ENCODE results near the gene PDIA5. TPM values are rescaled to one million over a fixed set of nuclear protein-coding genes. Genes with fewer than 3 reads are reported as not detected.

The PDIA5 gene
- total RNA-seq, 1 experiment from 2014 or later, result 53.6 TPM

- Histone ChIP-seq H3K4me1 (ENCODE audit: control insufficient read depth, insufficient read depth, low read length) (no peaks in the 10 kb centered on the region), H3K36me3 (ENCODE audit: control insufficient read depth, insufficient read depth, low read length) (peaks cover 4% of the 10 kb centered on the region; the same call in 1 of the 2 replicates), H3K9me3 (ENCODE audit: control insufficient read depth, insufficient read depth, low read depth, low read length) (no peaks in the 10 kb centered on the region), H3K27me3 (ENCODE audit: control insufficient read depth, insufficient read depth, low read length) (no peaks in the 10 kb centered on the region), H3K4me3 (ENCODE audit: low read depth in 2 of 2, low read length in 2 of 2) (no peak overlapping the region), H3K27ac (ENCODE audit: low read length) (no peak overlapping the region)
- ChIA-PET CTCF (no interaction called here), POLR2A (no interaction called here)
- no TSS peak for BruUV-seq (replicated peaks)
- intact Hi-C loops (cut with micrococcal nuclease; ENCODE audit: unreplicated experiment) (no loop called here), in situ Hi-C loops (cut with HindIII; ENCODE audit: low pct_unique_long_range_greater_than_20kb, low sequenced_read_pairs) (no loop called here)
- DNase-seq (ENCODE audit: low read depth, low spot score), result no peak
- ATAC-seq, result no peak; the same call in 1 of the 2 replicates
- TF ChIP-seq SIN3A (IDR thresholded peaks at IDR 0.05; ENCODE audit: borderline replicate concordance, insufficient read depth, low read depth, low read length) (no peak), TCF7L2 (IDR thresholded peaks at IDR 0.05; ENCODE audit: low read depth, low read length) (no peak), POLR2AphosphoS5 (IDR thresholded peaks at IDR 0.05; ENCODE audit: low read depth, low read length) (no peak), CTCF (IDR thresholded peaks at IDR 0.05) (no peak), REST (IDR thresholded peaks at IDR 0.05; ENCODE audit: insufficient read depth in 1 of 2, low read depth in 2 of 2, low read length in 1 of 2) (no peak)
These were observed 67.8 kb downstream of the PDIA5 start for GRCh38 chr3:123134671-123135070.

- TF ChIP-seq SIN3A (IDR thresholded peaks at IDR 0.05; ENCODE audit: borderline replicate concordance, insufficient read depth, low read depth, low read length) (no peak), POLR2AphosphoS5 (IDR thresholded peaks at IDR 0.05; ENCODE audit: low read depth, low read length) (no peak), REST (IDR thresholded peaks at IDR 0.05; ENCODE audit: insufficient read depth in 1 of 2, low read depth in 2 of 2, low read length in 1 of 2) (no peak), CTCF (IDR thresholded peaks at IDR 0.05) (no peak), TCF7L2 (IDR thresholded peaks at IDR 0.05; ENCODE audit: low read depth, low read length) (no peak)
- no peak overlapping the region for H3K4me3 ChIP-seq (ENCODE audit: low read depth in 2 of 2, low read length in 2 of 2)
- no peaks in the 10 kb centered on the region for H3K4me1 ChIP-seq (ENCODE audit: control insufficient read depth, insufficient read depth, low read length)
- intact Hi-C loops (cut with micrococcal nuclease; ENCODE audit: unreplicated experiment) (no loop called here), in situ Hi-C loops (cut with HindIII; ENCODE audit: low pct_unique_long_range_greater_than_20kb, low sequenced_read_pairs) (no loop called here)
- POLR2A ChIA-PET, result interaction anchor here (0.5 kb wide), 1 partner anchor 65 kb away, joined by 5 read pairs; the partner anchor contains the start of gene SEC22A
- no peaks in the 10 kb centered on the region for H3K27me3 ChIP-seq (ENCODE audit: control insufficient read depth, insufficient read depth, low read length)
- DNase-seq (ENCODE audit: low read depth, low spot score) (no peak), ATAC-seq (no peak)
- H3K9me3 ChIP-seq (ENCODE audit: control insufficient read depth, insufficient read depth, low read depth, low read length), result no peaks in the 10 kb centered on the region
- no peak overlapping the region for H3K27ac ChIP-seq (ENCODE audit: low read length)
- BruUV-seq (replicated peaks), result no TSS peak
- peaks cover 4% of the 10 kb centered on the region; the same call in 1 of the 2 replicates for H3K36me3 ChIP-seq (ENCODE audit: control insufficient read depth, insufficient read depth, low read length)
- CTCF ChIA-PET, result no interaction called here
These were observed 70.2 kb downstream of the PDIA5 start for GRCh38 chr3:123137001-123137400.
